Spleen (tissue), 11 donors: Measurements from ENCODE around the gene ELK1. TPM values are rescaled to one million over a fixed set of nuclear protein-coding genes. Genes with fewer than 3 reads are reported as not detected.

Experiments used
- DNase-seq: peaks from one replicate; pipeline ENCODE4 v3.0.0-alpha.2; 2020
- H3K27ac ChIP-seq, 8 donors: fragments of 200-600 bp; sonication (generic) in 7 of 8; 1 replicate in 4 of 8; 2 replicates in 4 of 8; pipeline versions ENCODE4 v1.5.0 to v1.8.0; 2016 to 2021; ENCODE audit warnings: inconsistent platforms in 4 of 8, mild to moderate bottlenecking in 4 of 8, moderate library complexity in 1 of 8
- H3K27me3 ChIP-seq, 7 donors: fragments of 200-600 bp; sonication (generic) in 6 of 7; replicated peaks in 1 of 7; 1 replicate in 4 of 7; 2 replicates in 3 of 7; pipeline versions ENCODE4 v1.5.0 to v1.8.0; 2016 to 2021; ENCODE audit warnings: inconsistent platforms in 3 of 7, mild to moderate bottlenecking in 1 of 7
- H3K36me3 ChIP-seq, 6 donors: fragments of 200-600 bp; sonication (generic) in 5 of 6; 1 replicate in 4 of 6; 2 replicates in 2 of 6; pipeline versions ENCODE4 v1.5.0 to v1.8.0; 2016 to 2021; ENCODE audit warnings: inconsistent platforms in 2 of 6
- H3K4me1 ChIP-seq, 6 donors: fragments of 200-600 bp; sonication (generic) in 5 of 6; 1 replicate in 3 of 6; 2 replicates in 3 of 6; pipeline versions ENCODE4 v1.5.0 to v1.8.0; 2016 to 2021; ENCODE audit warnings: inconsistent platforms in 3 of 6
- H3K4me3 ChIP-seq, 8 donors: fragments of 200-600 bp; sonication (generic) in 7 of 8; 1 replicate in 4 of 8; 2 replicates in 4 of 8; pipeline versions ENCODE4 v1.5.0 to v1.8.0; 2016 to 2021; ENCODE audit warnings: inconsistent platforms in 4 of 8, mild to moderate bottlenecking in 4 of 8, moderate library complexity in 2 of 8
- H3K9me3 ChIP-seq, 8 donors: fragments of 200-600 bp; sonication (generic) in 7 of 8; 1 replicate in 4 of 8; 2 replicates in 4 of 8; pipeline versions ENCODE4 v1.5.0 to v1.8.0; 2016 to 2021; ENCODE audit warnings: inconsistent platforms in 4 of 8
- CTCF ChIP-seq, 11 experiments: fragments of 200-600 bp in 7 of 11; fragments of 450-650 bp in 4 of 11; sonication (generic) in 4 of 11; IDR thresholded peaks in 8 of 11; conservative IDR thresholded peaks in 3 of 11; 1 replicate in 7 of 11; 2 replicates in 4 of 11; pipeline versions ENCODE4 v1.4.0 to v1.8.0; 2016 to 2021; ENCODE audit warnings: antibody characterized with exemption in 11 of 11, inconsistent platforms in 4 of 11, mild to moderate bottlenecking in 1 of 11
- POLR2A ChIP-seq, 3 donors: fragments of 450-650 bp; IDR thresholded peaks; one replicate each; pipeline ENCODE4 v1.5.1; 2017; ENCODE audit warnings: antibody characterized with exemption in 3 of 3, mild to moderate bottlenecking in 1 of 3
- POLR2AphosphoS5 ChIP-seq, 3 donors: sonication (generic); formaldehyde crosslinking; IDR thresholded peaks; one replicate each; pipeline ENCODE4 v1.5.1; 2017; ENCODE audit warnings: antibody characterized with exemption in 3 of 3
- WGBS, 5 donors: extraction: QIAGEN DNeasy Blood & Tissue Kit in 3 of 5; methylation state at CpG; one replicate each; pipeline versions ENCODE4 v1.1.5 to v1.1.7; 2013 to 2018; 5-methylcytosine and 5-hydroxymethylcytosine counted together
- intact Hi-C: fragments of 100-400 bp; cut with DNase I; formaldehyde crosslinking; loops from one replicate; pipeline ENCODE4 v1.15.0; 2023; ENCODE audit warnings: low total_unique reads
- polyA plus RNA-seq, 3 donors: library from polyadenylated mRNA; stranded (reverse); fragments of 200-250 nt; gene quantifications; one replicate each; pipeline ENCODE4 v1.2.1, GENCODE V29; 2013
- total RNA-seq, 7 donors: library from RNA; depleted of rRNA in 3 of 7; stranded (reverse); fragments of >200 nt in 3 of 7; fragmentation: NEBNext Ultra II Directional in 4 of 7; extraction: Animal tissue kit (Norgen Biotek cat#: 25700) in 4 of 7; gene quantifications; one replicate each; pipeline versions ENCODE4 v1.1.0 to v1.2.1, GENCODE V29; 2016 to 2021
- donor health status: healthy with polysubstance abuse.
- donor health status: DM: no; HTN: no; CAD: no; lungs with moderate emphysema.
- donor health status: DM: no; HTN: no; CAD: no.
- donor health status: Bipolar disorder and iron deficiency.
- donor health status: healthy.
- donor health status: DM: no; HTN: no; CAD: no.
- donor health status: DM: yes; HTN: yes; CAD: no.

The ELK1 gene
- total and polyA plus RNA-seq, 10 donors, result 10.3 to 50.0 (median 29.5) TPM

- H3K27ac ChIP-seq, result peak overlapping the region in 5 of 8 donors; percentile 5 to 55 (median 40)
- 31 to 58% (median 39%) methylated on average over 2 of the region's 2 CpGs for WGBS, 5 donors
- no peak overlapping the region for H3K4me3 ChIP-seq
- peaks cover 0 to 35% (median 17%) of the 10 kb centered on the region in 6 donors for H3K36me3 ChIP-seq
- H3K4me1 ChIP-seq, result peaks cover 0 to 40% (median 19%) of the 10 kb centered on the region in 6 donors
- no peak for TF ChIP-seq POLR2A (IDR thresholded peaks at IDR 0.05)
- peak in 9 of 11 experiments; percentile 0 to 42 (median 31) for TF ChIP-seq CTCF (IDR thresholded peaks at IDR 0.05 in 8 of 11, conservative IDR thresholded peaks at IDR 0.05 in 3 of 11)
- no peaks in the 10 kb centered on the region for H3K27me3 ChIP-seq
- H3K9me3 ChIP-seq, result peaks cover 0 to 15% (median 0%) of the 10 kb centered on the region in 8 donors
- intact Hi-C loops, result no loop called here
- no peak for DNase-seq
Observed at GRCh38 chrX:47643926-47644325, 6.4 kb downstream of the ELK1 start.

GRCh38 chrX:47638816-47639215 lies 11.5 kb downstream of the ELK1 start:
- no peak for DNase-seq
- intact Hi-C loops, result no loop called here
- Histone ChIP-seq H3K9me3 (peaks cover 0 to 15% (median 0%) of the 10 kb centered on the region in 8 donors), H3K4me1 (peaks cover 0 to 23% (median 0%) of the 10 kb centered on the region in 6 donors), H3K4me3 (no peak overlapping the region), H3K27ac (peak overlapping the region in 1 of 8 donors; percentile 68), H3K36me3 (peaks cover 0 to 73% (median 26%) of the 10 kb centered on the region in 6 donors), H3K27me3 (no peaks in the 10 kb centered on the region)
- no peak for TF ChIP-seq CTCF (IDR thresholded peaks at IDR 0.05 in 8 of 11, conservative IDR thresholded peaks at IDR 0.05 in 3 of 11)
- TF ChIP-seq POLR2AphosphoS5 (IDR thresholded peaks at IDR 0.05), result no peak
- no peak for TF ChIP-seq POLR2A (IDR thresholded peaks at IDR 0.05)
- WGBS, 5 donors, result 89 to 94% (median 93%) methylated on average over 6 to 14 of the region's 14 CpGs

GRCh38 chrX:47637546-47638195 lies 12.7 kb downstream of the ELK1 start:
- peaks cover 0 to 28% (median 1%) of the 10 kb centered on the region in 6 donors for H3K4me1 ChIP-seq
- peaks cover 0 to 15% (median 0%) of the 10 kb centered on the region in 8 donors for H3K9me3 ChIP-seq
- DNase-seq, result peak; percentile 86
- peak overlapping the region in 5 of 8 donors; percentile 25 to 63 (median 40) for H3K4me3 ChIP-seq
- peaks cover 0 to 73% (median 26%) of the 10 kb centered on the region in 6 donors for H3K36me3 ChIP-seq
- H3K27ac ChIP-seq, result peak overlapping the region in 6 of 8 donors; percentile 26 to 86 (median 68)
- TF ChIP-seq POLR2AphosphoS5 (IDR thresholded peaks at IDR 0.05), result peak; percentile 11 to 65 (median 48)
- peak in 5 of 11 experiments; percentile 17 to 45 (median 38) for TF ChIP-seq CTCF (IDR thresholded peaks at IDR 0.05 in 8 of 11, conservative IDR thresholded peaks at IDR 0.05 in 3 of 11)
- TF ChIP-seq POLR2A (IDR thresholded peaks at IDR 0.05), result no peak
- H3K27me3 ChIP-seq, result no peaks in the 10 kb centered on the region
- WGBS, 5 donors, result 26 to 72% (median 50%) methylated on average over 5 to 31 of the region's 31 CpGs
- intact Hi-C loops, result no loop called here

GRCh38 chrX:47634871-47635575 lies 15.3 kb downstream of the ELK1 start:
- peaks cover 0 to 52% (median 3%) of the 10 kb centered on the region in 6 donors for H3K4me1 ChIP-seq
- H3K9me3 ChIP-seq, result peaks cover 0 to 8% (median 0%) of the 10 kb centered on the region in 8 donors
- no peak for DNase-seq
- peak overlapping the region in 4 of 8 donors; percentile 25 to 92 (median 55) for H3K27ac ChIP-seq
- 74 to 83% (median 77%) methylated on average over 16 of the region's 16 CpGs for WGBS, 5 donors
- H3K4me3 ChIP-seq, result no peak overlapping the region
- intact Hi-C loops, result no loop called here
- H3K36me3 ChIP-seq, result peaks cover 0 to 57% (median 20%) of the 10 kb centered on the region in 6 donors
- TF ChIP-seq POLR2AphosphoS5 (IDR thresholded peaks at IDR 0.05) (no peak), CTCF (IDR thresholded peaks at IDR 0.05 in 8 of 11, conservative IDR thresholded peaks at IDR 0.05 in 3 of 11) (no peak)
- no peaks in the 10 kb centered on the region for H3K27me3 ChIP-seq
